Breast epithelium (tissue), 4 donors: Measurements from ENCODE around the gene FNBP1. TPM values are rescaled to one million over a fixed set of nuclear protein-coding genes. Genes with fewer than 3 reads are reported as not detected.
A peak's percentile ranks its signal among the peaks of the same experiment; 100 is the strongest.

Experiments
- DNase-seq, 2 donors: peaks; one replicate each; pipeline ENCODE4 v3.0.0-alpha.2; 2019; ENCODE audit warnings: low spot score in 2 of 2
- H3K27ac ChIP-seq, 2 donors: fragments of 200-600 bp; sonication (generic) in 1 of 2; one replicate each; pipeline ENCODE4 v1.5.1; 2016 to 2019; ENCODE audit warnings: mild to moderate bottlenecking in 1 of 2
- H3K27me3 ChIP-seq, 2 donors: fragments of 200-600 bp; sonication (generic) in 1 of 2; one replicate each; pipeline versions ENCODE4 v1.5.1 to v1.6.0; 2017 to 2019; ENCODE audit warnings: control low read depth in 1 of 2, mild to moderate bottlenecking in 1 of 2
- H3K36me3 ChIP-seq: fragments of 200-600 bp; one replicate; pipeline ENCODE4 v1.5.1; 2019
- H3K4me1 ChIP-seq, 2 donors: fragments of 200-600 bp; sonication (generic); one replicate each; pipeline ENCODE4 v1.5.1; 2016 to 2019; ENCODE audit warnings: control low read depth in 1 of 2
- H3K4me3 ChIP-seq, 3 donors: fragments of 200-600 bp; sonication (generic); 1 replicate in 2 of 3; 2 replicates in 1 of 3; pipeline ENCODE4 v1.5.1; 2016 to 2019; ENCODE audit warnings: mild to moderate bottlenecking in 3 of 3, moderate library complexity in 2 of 3
- H3K9me3 ChIP-seq, 2 donors: fragments of 200-600 bp; sonication (generic) in 1 of 2; one replicate each; pipeline ENCODE4 v1.5.1; 2016 to 2019; ENCODE audit warnings: control low read depth in 1 of 2
- POLR2A ChIP-seq: fragments of 450-650 bp; IDR thresholded peaks from one replicate; pipeline ENCODE4 v1.6.1; 2016; ENCODE audit warnings: antibody characterized with exemption, mild to moderate bottlenecking, moderate library complexity
- POLR2AphosphoS5 ChIP-seq, 3 donors: sonication (generic); formaldehyde crosslinking; IDR thresholded peaks; one replicate each; pipeline ENCODE4 v1.6.1; 2017; ENCODE audit warnings: antibody characterized with exemption in 3 of 3
- intact Hi-C: fragments of 100-400 bp; cut with DNase I; formaldehyde crosslinking; loops from one replicate; pipeline ENCODE4 v1.15.1; 2023; ENCODE audit warnings: low total_unique reads
- total RNA-seq, 3 donors: library from RNA; depleted of rRNA; stranded (reverse); fragments of >200 nt; gene quantifications; one replicate each; pipeline ENCODE4 v1.1.0, GENCODE V29; 2016
- TF ChIP-seq, protein P1 (sequence below), 3 donors: fragments of 450-650 bp; IDR thresholded peaks; one replicate each; pipeline ENCODE4 v1.5.1; 2016 to 2017; ENCODE audit warnings: antibody characterized with exemption in 3 of 3, mild to moderate bottlenecking in 3 of 3, moderate library complexity in 3 of 3

The FNBP1 gene
- 10 to 100 TPM; 31.3 to 49.8 (median 41.9) TPM for total RNA-seq

DNA sequence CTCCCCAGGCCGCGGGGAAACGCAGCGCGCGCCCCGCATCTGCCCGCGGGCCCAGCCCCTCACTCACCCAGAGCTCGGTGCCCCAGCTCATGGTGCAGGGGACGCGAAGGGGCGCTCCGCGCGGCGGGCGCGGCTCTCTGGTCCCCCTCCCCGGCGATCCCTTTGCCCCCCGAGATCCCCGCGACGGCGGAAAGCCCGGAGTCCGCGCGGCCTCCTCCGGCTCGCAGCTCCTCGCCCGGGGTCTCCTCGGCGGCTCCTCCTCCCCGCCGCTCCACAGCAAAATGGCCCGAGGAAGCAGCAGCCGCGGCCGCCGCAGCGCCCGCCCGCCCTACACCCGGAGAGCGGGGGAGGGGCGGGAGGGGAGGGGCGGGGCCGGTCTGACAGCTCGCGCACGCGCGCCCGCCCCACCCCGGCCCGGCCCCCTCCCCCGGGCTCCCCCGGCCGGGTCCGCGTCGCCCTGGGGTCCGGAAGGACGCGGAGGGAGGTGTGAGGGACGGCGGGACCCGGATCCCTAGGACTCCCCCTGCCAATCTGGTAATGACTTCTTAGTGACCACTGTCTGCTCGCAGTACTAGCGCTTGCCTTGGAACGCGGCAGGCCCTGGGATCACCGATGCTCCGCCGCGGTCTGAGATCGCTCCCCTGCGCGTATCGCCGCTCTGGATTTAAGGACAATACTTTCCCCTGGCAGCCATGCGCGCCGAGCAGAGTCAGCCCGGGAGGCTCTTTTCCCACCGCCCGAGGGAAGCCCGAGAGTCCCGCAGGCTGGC, at the start of gene FNBP1:
Gene FNBP1, minus strand, starts transcription at position 305 of the 769 bp plus-strand sequence. Its CDS starts 214 bp downstream, at position 91.
- Histone ChIP-seq H3K27me3 (no peaks in the 10 kb centered on the region), H3K36me3 (no peaks in the 10 kb centered on the region), H3K9me3 (no peaks in the 10 kb centered on the region), H3K27ac (peak within 1 kb of the TSS; percentile 94 to 95), H3K4me3 (peak within 1 kb of the TSS; percentile 87 to 99 (median 92)), H3K4me1 (no peaks in the 10 kb centered on the region)
- peak; percentile 48 to 74 for DNase-seq
- peak in 2 of 3 donors; percentile 57 to 85 for TF ChIP-seq POLR2AphosphoS5 (IDR thresholded peaks at IDR 0.05)
- TF ChIP-seq POLR2A, result peak; percentile 36
- TF ChIP-seq, protein P1, sequence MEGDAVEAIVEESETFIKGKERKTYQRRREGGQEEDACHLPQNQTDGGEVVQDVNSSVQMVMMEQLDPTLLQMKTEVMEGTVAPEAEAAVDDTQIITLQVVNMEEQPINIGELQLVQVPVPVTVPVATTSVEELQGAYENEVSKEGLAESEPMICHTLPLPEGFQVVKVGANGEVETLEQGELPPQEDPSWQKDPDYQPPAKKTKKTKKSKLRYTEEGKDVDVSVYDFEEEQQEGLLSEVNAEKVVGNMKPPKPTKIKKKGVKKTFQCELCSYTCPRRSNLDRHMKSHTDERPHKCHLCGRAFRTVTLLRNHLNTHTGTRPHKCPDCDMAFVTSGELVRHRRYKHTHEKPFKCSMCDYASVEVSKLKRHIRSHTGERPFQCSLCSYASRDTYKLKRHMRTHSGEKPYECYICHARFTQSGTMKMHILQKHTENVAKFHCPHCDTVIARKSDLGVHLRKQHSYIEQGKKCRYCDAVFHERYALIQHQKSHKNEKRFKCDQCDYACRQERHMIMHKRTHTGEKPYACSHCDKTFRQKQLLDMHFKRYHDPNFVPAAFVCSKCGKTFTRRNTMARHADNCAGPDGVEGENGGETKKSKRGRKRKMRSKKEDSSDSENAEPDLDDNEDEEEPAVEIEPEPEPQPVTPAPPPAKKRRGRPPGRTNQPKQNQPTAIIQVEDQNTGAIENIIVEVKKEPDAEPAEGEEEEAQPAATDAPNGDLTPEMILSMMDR (IDR thresholded peaks at IDR 0.05), result no peak
- intact Hi-C loops, result loop anchor here (10.0 kb wide), 1 partner anchor 158 kb away; no protein-coding TSS in a partner anchor

DNA sequence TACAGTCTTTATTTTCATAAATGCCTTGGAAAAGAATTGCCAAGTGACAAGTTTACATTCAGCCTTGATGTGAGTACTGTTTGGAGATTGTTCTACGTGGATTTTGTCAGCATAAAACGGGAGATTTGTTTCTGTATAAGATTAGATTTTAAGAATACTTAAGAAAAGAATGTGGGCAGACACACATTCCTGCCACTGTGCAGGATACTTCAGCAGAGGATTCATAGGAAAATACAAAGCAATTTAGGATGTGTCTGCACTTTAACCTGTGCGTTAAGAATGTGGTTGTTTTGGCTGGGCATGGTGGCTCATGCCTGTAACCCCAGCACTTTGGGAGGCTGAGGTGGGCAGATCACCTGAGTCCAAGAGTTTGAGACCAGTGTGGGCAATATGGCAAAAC, 47.9 kb upstream of the FNBP1 start:
- no peak overlapping the region for H3K27ac ChIP-seq
- intact Hi-C loops, result no loop called here
- no peaks in the 10 kb centered on the region for H3K4me1 ChIP-seq
- DNase-seq, result no peak
- H3K27me3 ChIP-seq, result no peaks in the 10 kb centered on the region
- no peaks in the 10 kb centered on the region for H3K36me3 ChIP-seq
- H3K9me3 ChIP-seq, result no peaks in the 10 kb centered on the region
- TF ChIP-seq, protein P1 (IDR thresholded peaks at IDR 0.05), result no peak
- TF ChIP-seq POLR2AphosphoS5 (IDR thresholded peaks at IDR 0.05) (no peak), POLR2A (no peak)
- no peak overlapping the region for H3K4me3 ChIP-seq

DNA sequence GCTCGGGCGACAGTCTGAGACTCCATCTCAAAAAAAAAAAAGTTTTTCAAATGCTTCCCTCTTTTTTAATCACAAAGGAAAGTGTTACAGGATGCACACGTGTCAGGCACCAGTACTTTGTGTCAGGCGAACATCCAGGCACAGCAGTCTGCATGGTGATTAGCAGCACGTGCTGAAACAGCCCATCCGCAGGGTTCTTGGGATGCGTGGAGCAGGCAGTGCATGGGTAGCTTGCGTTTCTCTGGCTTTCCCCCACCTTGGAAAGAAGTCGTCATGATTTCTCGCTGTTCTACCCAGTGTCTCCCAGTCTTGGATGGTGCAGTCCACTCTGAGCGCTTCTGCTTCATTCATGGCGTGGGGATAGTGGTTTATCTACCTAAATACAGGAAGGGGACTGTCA, 46.2 kb upstream of the FNBP1 start:
- DNase-seq, result no peak
- no peaks in the 10 kb centered on the region for H3K4me1 ChIP-seq
- TF ChIP-seq POLR2A (no peak), POLR2AphosphoS5 (IDR thresholded peaks at IDR 0.05) (no peak)
- TF ChIP-seq, protein P1 (IDR thresholded peaks at IDR 0.05), result no peak

DNA sequence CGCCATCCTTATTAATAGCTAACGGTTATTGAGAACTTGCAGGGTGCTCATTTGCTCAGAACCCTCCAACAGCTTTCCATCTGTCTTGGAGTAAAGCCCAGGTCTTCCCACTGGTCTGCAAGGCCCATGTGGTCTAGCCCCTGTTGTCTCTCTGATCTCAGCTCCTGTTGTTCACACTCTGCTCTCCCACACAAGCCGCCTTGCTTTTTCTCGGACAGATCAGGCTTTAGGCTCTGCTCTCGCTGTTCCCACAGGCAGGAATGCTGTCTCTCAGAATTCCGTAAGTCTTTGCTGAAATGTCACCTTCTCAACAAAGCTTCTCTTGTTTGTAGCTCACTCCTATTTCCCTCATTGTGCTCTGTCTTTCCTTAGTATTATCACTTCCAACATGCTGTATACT, 45.1 kb upstream of the FNBP1 start:
- Histone ChIP-seq H3K27me3 (no peaks in the 10 kb centered on the region), H3K4me3 (no peak overlapping the region), H3K36me3 (no peaks in the 10 kb centered on the region), H3K27ac (no peak overlapping the region), H3K9me3 (no peaks in the 10 kb centered on the region), H3K4me1 (no peaks in the 10 kb centered on the region)
- no peak for DNase-seq
- intact Hi-C loops, result no loop called here
- TF ChIP-seq POLR2A (no peak), POLR2AphosphoS5 (IDR thresholded peaks at IDR 0.05) (no peak)
- TF ChIP-seq, protein P1 (IDR thresholded peaks at IDR 0.05), result no peak

More for the DNA sequence above, 46.2 kb upstream of the FNBP1 start:
- intact Hi-C loops, result no loop called here
- Histone ChIP-seq H3K27me3 (no peaks in the 10 kb centered on the region), H3K9me3 (no peaks in the 10 kb centered on the region), H3K36me3 (no peaks in the 10 kb centered on the region), H3K27ac (no peak overlapping the region), H3K4me3 (no peak overlapping the region)

DNA sequence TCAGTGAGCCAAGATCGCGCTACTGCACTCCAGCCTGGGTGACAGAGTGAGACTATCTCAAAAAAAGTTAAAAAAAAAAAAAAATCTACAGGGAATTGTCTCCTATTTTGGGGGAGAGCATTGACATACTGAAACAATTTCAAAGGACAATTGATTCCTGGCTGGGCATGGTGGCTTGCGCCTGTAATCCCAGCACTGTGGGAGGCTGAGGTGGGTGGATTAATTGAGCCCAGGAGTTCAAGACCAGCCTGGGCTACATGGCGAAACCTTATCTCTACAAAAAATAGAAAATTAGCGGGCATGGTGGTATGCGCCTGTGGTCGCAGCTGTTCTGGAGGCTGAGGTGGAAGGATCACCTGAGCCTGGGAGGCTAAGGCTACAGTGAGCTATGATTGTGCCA, 41.3 kb upstream of the FNBP1 start:
- TF ChIP-seq, protein P1 (IDR thresholded peaks at IDR 0.05), result no peak
- no peak for TF ChIP-seq POLR2AphosphoS5 (IDR thresholded peaks at IDR 0.05)
- no peak for TF ChIP-seq POLR2A
- intact Hi-C loops, result no loop called here
- H3K4me1 ChIP-seq, result no peaks in the 10 kb centered on the region
- no peak overlapping the region for H3K4me3 ChIP-seq
- H3K27ac ChIP-seq, result no peak overlapping the region
- H3K36me3 ChIP-seq, result peaks cover 5% of the 10 kb centered on the region
- H3K9me3 ChIP-seq, result no peaks in the 10 kb centered on the region
- DNase-seq, result no peak
- no peaks in the 10 kb centered on the region for H3K27me3 ChIP-seq
